ENCODE data around the gene TMEM119. TPM values are rescaled to one million over a fixed set of nuclear protein-coding genes. Genes with fewer than 3 reads are reported as not detected.

TMEM119 gene
- total and polyA plus RNA-seq, 2 of the 4 experiments (the other 2 are of a cell fraction), result 8.1 to 9.2 TPM

- intact Hi-C loops (cut with micrococcal nuclease), result loop anchor here (5.0 kb wide), 1 partner anchor 155 kb away; no protein-coding TSS in a partner anchor
Observed at GRCh38 chr12:108646600-108647579, 49.0 kb upstream of the TMEM119 start.

More at GRCh38 chr12:108646600-108647579, 49.0 kb upstream of the TMEM119 start:
- Histone ChIP-seq H3K79me1 (ENCODE audit: low read depth in 1 of 2, low read length in 2 of 2) (peaks cover 55 to 76% of the 10 kb centered on the region in 2 experiments), H3K4me1 (ENCODE audit: control insufficient read depth, insufficient read depth, low read length) (peaks cover 31% of the 10 kb centered on the region), H2BK120ac (ENCODE audit: low read depth, low read length) (no peak overlapping the region), H2BK15ac (ENCODE audit: low read depth, low read length) (no peak overlapping the region), H2BK20ac (ENCODE audit: low read depth, low read length) (no peak overlapping the region), H3K4me3 (ENCODE audit: insufficient read depth, low read depth, low read length) (no peak overlapping the region), H4K8ac (ENCODE audit: low read depth in 2 of 2, low read length in 2 of 2) (peak overlapping the region in 1 of 2 experiments; percentile 43; a peak in 1 of 4 replicates), H2AK9ac (replicated peaks; ENCODE audit: low read depth, low read length, poor library complexity) (no peak overlapping the region), H4K91ac (ENCODE audit: insufficient read depth, low read depth, low read length) (no peak overlapping the region), H3K56ac (ENCODE audit: extremely low read depth, insufficient read depth, low read length) (no peak overlapping the region), H3K9me3 (ENCODE audit: control insufficient read depth, insufficient read depth, low read length) (no peaks in the 10 kb centered on the region), H3K4ac (ENCODE audit: low read depth, low read length) (no peak overlapping the region), H3K18ac (ENCODE audit: low read depth, low read length) (no peak overlapping the region; the same call in 1 of the 2 replicates), H2BK5ac (ENCODE audit: low read depth, low read length, poor library complexity, severe bottlenecking) (peak overlapping the region; percentile 45), H3K9ac (ENCODE audit: low read depth, low read length) (no peak overlapping the region), H3K27ac (ENCODE audit: insufficient read depth, low read length) (peak overlapping the region; percentile 25; the same call in 1 of the 2 replicates), H3K36me3 (ENCODE audit: control insufficient read depth, insufficient read depth, low read length) (peaks cover 57% of the 10 kb centered on the region), H3K14ac (replicated peaks; ENCODE audit: low read depth, low read length) (peak overlapping the region; percentile 31; the same call in 1 of the 2 replicates), H2AFZ (replicated peaks; ENCODE audit: low read length, poor library complexity) (no peak overlapping the region), H4K5ac (ENCODE audit: low read depth, low read length) (no peak overlapping the region), H3K23ac (ENCODE audit: low read depth, low read length) (peak overlapping the region; percentile 72; the same call in 1 of the 2 replicates), H3K4me2 (ENCODE audit: low read depth, low read length) (0 out of 2 replicates have a peak overlapping the region, but pooled peaks have one; percentile 1), H3K27me3 (ENCODE audit: control insufficient read depth, insufficient read depth, low read length) (no peaks in the 10 kb centered on the region), H2AK5ac (ENCODE audit: low read depth, low read length) (no peak overlapping the region), H3K9me1 (ENCODE audit: insufficient read depth, low read length) (peaks cover 28% of the 10 kb centered on the region), H4K20me1 (ENCODE audit: insufficient read depth, low read length) (peaks cover 52% of the 10 kb centered on the region)
- in situ Hi-C loops (cut with MboI; ENCODE audit: low sequenced_read_pairs), result loop anchor here (10.0 to 25.0 kb wide), 2 partner anchors 288 to 440 kb away; partner anchors contain the start of genes ALKBH2 and UNG
- dilution Hi-C loops (cut with HindIII; ENCODE audit: low sequenced_read_pairs, unreplicated experiment), result no loop called here
- DNase-seq (peak; percentile 76), ATAC-seq (ENCODE audit: low read depth) (no peak)
- TF ChIP-seq MAZ (IDR thresholded peaks at IDR 0.05; ENCODE audit: borderline replicate concordance, low read depth, low read length) (no peak), POLR2A (IDR thresholded peaks at IDR 0.05; ENCODE audit: low read depth, low read length) (no peak), BHLHE40 (IDR thresholded peaks at IDR 0.05; ENCODE audit: low read depth, low read length) (0 out of 2 replicates have a peak, but pooled peaks have one; percentile 36), ELK1 (IDR thresholded peaks at IDR 0.05; ENCODE audit: borderline replicate concordance, low read depth, low read length) (no peak), MXI1 (IDR thresholded peaks at IDR 0.05; ENCODE audit: borderline replicate concordance, low read depth, low read length) (0 out of 2 replicates have a peak, but pooled peaks have one; percentile 43), SMC3 (IDR thresholded peaks at IDR 0.05; ENCODE audit: low read depth, low read length) (peak; percentile 14; the same call in 1 of the 2 replicates), USF2 (IDR thresholded peaks at IDR 0.05; ENCODE audit: low read depth, low read length) (0 out of 2 replicates have a peak, but pooled peaks have one; percentile 17)
- POLR2A ChIA-PET (ENCODE audit: unreplicated experiment), result no interaction called here
- no CpG with 5 or more reads among the region's 10 CpGs for WGBS, 2 experiments (ENCODE audit: extremely low coverage in 2 of 2, insufficient read length in 1 of 2)
- BruUV-seq (replicated peaks), result no TSS peak
- CTCF ChIA-PET, result interaction anchor here (0.9 to 1.2 kb wide), 2 partner anchors 18 to 224 kb away, joined by 5 to 8 read pairs; no protein-coding TSS in a partner anchor

Data from IMR-90 (cell line).